Prostate gland (tissue), 2 donors: ENCODE results near the gene TMEM201.

Experiments used
- CTCF ChIP-seq, 4 experiments: fragments of 200-600 bp in 2 of 4; fragments of 450-650 bp in 2 of 4; sonication (generic) in 2 of 4; IDR thresholded peaks; 1 replicate in 3 of 4; 2 replicates in 1 of 4; pipeline ENCODE4 v1.5.1; 2016 to 2019; ENCODE audit warnings: antibody characterized with exemption in 4 of 4, mild to moderate bottlenecking in 2 of 4, moderate library complexity in 2 of 4
- POLR2A ChIP-seq: fragments of 450-650 bp; IDR thresholded peaks from one replicate; pipeline ENCODE4 v1.6.1; 2016; ENCODE audit warnings: antibody characterized with exemption, mild to moderate bottlenecking
- POLR2AphosphoS5 ChIP-seq: sonication (generic); formaldehyde crosslinking; IDR thresholded peaks from one replicate; pipeline ENCODE4 v1.6.1; 2017; ENCODE audit warnings: antibody characterized with exemption

- no peak for TF ChIP-seq CTCF (IDR thresholded peaks at IDR 0.05)
- TF ChIP-seq POLR2A = no peak
- no peak for TF ChIP-seq POLR2AphosphoS5
Observed at GRCh38 chr1:9626201-9626608, 37.5 kb downstream of the TMEM201 start.
